Right kidney (tissue), 9 donors: ENCODE results near the gene DPYD.
A peak's percentile ranks its signal among the peaks of the same experiment; 100 is the strongest.

Source experiments
- DNase-seq: peaks from one replicate; pipeline ENCODE4 v3.0.0-alpha.2; 2016
- long read RNA-seq, 8 donors: transcript quantifications; one replicate each; lab custom pipeline, GENCODE V29; 2026

The DPYD gene
- long read RNA-seq, donor 1: 0 reads
- long read RNA-seq, donor 2, full-length matches to known transcripts: 1 of 1 reads
- long read RNA-seq, donor 2, partial matches to known transcripts: 0 of 1 reads
- long read RNA-seq, donor 2, other reads (novel, unspliced or antisense): 0 of 1 reads
- long read RNA-seq, donor 3, full-length matches to known transcripts: 1 of 1 reads
- long read RNA-seq, donor 3, partial matches to known transcripts: 0 of 1 reads
- long read RNA-seq, donor 3, other reads (novel, unspliced or antisense): 0 of 1 reads
- long read RNA-seq, donor 4: 0 reads
- long read RNA-seq, donor 5, full-length matches to known transcripts: 1 of 1 reads
- long read RNA-seq, donor 5, partial matches to known transcripts: 0 of 1 reads
- long read RNA-seq, donor 5, other reads (novel, unspliced or antisense): 0 of 1 reads
- long read RNA-seq, donor 6: 0 reads
- long read RNA-seq, donor 7, full-length matches to known transcripts: 2 of 2 reads
- long read RNA-seq, donor 7, partial matches to known transcripts: 0 of 2 reads
- long read RNA-seq, donor 7, other reads (novel, unspliced or antisense): 0 of 2 reads
- long read RNA-seq, donor 8, full-length matches to known transcripts: 1 of 1 reads
- long read RNA-seq, donor 8, partial matches to known transcripts: 0 of 1 reads
- long read RNA-seq, donor 8, other reads (novel, unspliced or antisense): 0 of 1 reads

DNA sequence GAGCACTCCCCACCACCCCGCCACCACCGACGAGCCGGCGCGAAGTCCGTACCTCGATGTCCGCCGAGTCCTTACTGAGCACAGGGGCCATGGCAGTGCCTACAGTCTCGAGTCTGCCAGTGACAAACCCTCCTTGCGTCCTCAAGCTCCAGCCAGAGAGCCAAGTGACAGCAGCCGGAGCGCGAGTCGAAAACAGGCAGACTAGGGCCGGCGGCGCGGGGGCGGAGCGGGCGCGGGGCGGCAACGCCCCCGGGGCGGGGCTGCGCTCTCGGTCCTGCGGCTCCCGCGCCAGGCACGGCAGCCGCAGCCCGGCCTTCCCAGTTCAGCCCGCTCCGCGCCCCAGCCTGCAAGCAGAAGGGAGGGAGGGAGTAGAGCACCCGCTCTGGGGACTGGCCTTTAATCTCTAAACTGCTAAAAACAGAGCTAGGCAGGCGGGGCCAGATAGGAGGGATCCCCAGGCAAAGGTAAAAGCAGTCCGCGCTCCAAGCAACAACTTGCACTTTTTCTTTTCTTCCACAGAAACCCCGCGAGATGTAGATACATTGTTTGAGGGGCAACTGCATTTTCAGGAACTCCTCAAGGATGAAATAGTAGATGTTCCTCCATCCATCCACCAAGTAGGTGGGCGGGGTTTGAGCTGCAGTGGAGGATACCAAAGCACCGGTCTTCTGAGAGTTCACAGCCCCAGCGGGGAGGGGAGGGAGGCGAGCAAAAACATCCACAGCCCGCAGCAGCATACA is at the start of gene DPYD:
Gene DPYD (minus strand): TSS at position 203 of the 740 bp plus-strand sequence. CDS start 112 bp downstream, at position 91.
- DNase-seq: peak; percentile 92

DNA sequence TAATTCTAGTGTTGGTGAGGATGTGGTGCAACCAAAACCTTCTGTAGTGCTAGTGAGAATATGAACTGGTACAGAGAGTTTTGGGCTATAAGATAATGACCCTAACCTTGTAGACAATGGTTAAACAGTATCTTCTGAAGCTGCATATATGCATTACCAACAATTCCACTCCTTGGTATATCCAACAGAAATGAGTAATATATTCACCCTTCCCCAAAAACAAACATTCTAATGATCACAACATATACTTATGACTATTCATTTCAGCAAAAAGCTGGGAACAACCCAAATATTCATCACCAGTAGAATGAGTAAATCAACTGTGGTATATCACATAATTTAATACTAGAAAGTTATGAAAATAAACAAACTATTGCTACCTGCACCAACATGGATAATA is 39.6 kb upstream of the DPYD start:
- DNase-seq: no peak

DNA sequence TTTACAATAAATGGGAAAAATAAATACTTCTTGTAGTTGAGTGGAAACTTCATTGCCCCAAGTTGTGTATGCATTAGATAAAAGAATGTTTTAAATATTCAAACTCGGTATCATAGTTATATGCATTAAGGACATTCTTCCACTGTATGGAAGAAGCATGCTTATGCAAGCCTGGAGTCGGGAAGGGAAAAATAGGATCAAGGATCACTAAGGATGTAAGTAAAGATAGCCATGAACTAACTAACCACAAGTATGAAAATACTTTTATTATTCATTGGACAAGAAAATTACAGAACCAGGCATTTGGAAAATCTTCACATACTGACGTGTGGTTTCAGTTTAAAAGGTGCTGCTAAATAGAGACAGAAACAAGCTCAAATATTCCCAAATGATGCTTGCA is 26.9 kb upstream of the DPYD start:
- DNase-seq: no peak

DNA sequence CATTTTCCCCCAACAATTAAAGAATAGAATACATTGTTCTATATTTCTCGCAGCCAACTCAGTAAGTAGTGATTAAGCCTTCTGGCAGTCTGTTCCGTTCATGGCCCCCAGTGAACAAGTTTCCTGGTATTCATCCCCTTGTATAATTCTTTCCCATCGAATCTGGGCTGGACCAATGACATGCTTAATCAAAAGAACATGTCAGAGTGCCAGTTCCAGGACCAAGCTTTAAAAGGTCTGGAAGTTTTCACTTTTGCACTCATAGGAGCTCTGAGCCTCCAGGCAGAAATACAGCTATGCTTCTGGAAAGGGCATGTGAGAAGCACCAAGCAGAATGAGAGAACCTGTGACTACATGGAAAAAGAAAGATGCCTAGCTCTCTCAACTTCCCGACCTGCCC is 22.5 kb upstream of the DPYD start:
- DNase-seq: no peak

DNA sequence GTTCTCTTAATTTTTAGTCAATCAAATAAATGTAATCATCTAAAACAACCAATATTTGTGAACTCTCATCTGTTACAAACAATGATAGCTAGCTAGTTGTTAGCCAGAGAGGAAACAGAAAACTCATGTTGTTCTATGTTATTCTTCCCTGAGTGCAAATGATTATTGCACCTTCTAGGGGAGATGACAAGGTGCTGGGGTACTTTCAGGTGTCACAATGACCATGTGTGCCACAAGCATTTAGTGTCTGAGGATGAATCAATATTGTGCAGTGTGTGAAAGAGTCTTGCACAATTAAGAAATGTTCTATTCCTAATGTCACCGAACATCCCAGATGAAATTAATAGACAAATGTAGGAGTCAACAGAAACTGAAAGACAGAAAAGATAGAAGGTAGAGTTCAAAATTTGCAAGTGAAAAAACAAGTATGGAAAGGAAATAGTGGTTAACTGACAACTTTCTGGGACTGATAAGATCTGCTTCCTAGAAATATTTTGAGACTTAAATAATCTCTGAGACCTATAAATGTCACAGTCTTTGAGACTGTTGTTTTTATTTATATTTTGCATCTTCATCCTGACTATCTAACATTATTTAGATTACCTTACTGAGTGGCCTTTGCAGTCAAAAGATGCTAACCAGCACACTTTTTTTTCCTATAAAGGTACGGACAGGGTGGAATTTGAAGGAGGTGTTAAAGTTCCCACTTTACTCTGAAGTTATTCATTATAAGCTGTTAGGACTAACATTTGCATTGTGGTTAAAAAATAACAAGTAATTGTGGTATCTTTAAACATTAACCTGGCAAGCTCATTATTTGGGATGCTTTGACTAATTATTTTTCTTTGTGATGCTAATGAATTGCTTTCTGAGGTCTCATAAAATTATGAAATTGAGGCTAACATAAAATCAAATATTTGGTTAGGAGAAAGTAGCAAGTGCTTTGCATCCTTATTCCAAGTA is 21.6 kb upstream of the DPYD start:
- no peak for DNase-seq

DNA sequence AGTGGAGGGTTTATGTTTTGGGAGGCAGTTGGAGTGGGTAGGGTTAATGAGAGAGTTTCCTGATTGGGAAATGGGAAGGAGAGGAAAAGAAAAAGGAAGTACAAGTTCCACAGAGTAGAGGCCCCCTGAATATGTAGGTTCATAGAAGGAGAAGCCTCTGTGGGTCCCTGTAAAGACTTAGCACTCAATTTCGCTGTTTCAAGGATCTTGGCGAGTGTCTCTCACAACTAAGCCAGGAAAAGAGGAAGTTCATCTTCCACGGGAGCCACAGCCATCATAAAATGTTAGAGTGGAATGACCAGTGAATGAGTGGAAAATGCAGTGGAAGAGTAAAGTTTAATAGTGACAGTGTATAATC is 17.4 kb upstream of the DPYD start:
- DNase-seq: no peak

DNA sequence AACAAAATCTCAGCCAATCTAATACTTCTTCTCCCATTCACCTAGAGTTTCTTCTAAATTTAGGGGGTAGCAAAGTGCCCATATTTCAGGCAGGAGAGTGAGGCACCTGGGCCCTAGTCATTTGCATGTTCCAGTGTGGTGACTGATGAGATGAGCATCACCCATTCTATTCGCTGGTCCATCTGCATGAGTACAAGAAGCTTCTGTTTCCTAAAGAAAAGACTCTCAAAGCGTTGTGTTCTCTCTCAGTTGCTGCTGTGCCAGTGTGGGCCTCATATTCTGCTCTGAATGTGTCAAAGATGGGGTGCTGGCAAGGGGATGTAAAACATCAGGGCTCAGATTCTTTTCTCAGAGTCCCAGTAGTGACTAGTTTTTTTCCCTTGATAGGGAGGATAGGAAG is 16.1 kb upstream of the DPYD start:
- no peak for DNase-seq

DNA sequence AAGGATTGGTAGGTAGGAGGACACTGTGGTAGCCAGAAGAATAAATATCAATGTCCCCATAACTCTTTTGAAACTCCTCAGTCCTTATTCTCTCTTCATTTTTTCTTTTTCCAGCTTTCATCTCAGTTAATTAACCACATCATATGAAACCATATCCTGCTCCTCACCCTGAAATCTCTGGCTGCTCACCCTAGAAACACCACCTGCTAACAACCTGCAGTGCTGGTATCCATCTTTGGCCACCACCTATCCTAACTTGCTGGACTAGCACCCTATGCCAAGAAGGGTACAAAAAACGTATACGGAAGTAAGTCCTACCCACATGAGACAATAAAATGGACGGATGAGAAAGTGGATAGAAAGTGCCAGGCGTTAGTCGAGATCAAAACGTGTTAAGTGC is 13.7 kb upstream of the DPYD start:
- DNase-seq: no peak

DNA sequence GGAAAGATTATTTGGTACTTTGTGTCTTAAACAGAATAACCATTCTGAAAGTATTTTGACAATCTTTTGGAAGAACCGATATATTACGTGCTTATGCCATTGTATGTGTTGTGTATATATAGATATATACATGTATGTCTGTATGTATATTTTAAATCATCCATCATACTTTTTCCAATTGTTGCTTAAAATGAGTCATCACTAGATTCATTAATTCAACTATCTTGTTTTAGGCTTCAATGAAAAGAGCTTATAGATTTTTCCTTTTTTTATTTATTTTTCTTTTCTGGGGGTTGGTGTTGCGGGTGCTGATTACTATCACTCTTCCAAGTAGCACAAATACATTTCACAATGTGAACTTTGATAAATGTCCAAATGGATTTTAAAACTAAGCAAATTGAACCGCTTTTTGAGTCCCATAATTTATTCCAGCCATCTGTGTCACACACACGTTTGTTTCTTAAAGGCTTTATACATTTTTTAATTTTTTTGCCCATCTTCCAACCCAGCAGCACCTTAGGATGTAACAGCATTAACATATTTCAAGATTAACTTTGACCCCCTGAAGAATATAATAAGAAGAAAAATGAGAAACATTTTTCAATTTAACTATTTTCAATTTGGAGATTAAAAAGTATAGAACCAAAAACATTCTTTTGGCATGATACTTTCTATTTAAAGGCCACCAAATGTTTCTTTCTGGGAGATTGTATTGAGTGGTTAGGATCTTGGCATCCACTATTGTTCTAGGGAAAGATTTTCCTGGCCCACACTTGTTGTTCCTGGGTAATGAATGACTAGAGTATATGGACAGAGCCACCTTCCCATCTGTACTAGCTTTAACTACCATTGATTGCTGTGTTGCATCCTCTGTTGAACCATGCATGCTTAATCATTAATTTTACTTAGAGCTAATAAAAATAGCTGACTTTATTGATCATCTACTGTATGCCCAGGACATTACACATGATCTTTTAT is 9.3 kb upstream of the DPYD start:
- no peak for DNase-seq

DNA sequence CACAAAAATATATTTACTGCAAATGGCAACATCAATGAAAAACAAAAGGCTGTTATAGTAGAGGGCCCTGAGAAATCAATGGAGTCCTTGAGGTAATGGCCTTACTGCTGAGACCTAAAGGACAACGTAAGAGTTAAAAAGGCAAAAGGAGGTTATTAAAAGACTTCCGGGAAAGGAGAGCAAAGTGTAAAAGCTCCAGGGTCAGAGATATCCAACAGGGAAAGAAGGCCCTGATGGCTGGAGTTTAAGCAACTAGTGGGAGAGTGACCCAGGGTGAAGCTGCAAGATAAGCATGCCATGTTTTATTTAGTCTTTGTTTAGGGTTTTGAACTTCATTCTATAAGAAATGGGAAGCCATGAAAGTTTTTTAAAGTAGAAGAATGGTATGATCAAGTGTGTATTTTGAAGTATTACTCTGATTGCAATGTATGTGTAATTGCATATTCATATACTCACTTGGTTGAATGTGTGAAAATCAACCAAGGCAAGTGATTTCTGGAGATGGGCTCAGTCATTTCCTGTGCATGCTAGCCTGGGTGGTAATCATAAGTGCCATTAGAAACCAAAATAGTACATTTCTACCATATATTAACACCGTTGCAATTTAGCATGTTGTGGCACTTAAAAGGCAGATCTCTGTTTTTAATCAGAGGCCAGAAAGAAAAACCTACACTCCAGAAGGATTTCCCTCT is 5.3 kb upstream of the DPYD start:
- no peak for DNase-seq

DNA sequence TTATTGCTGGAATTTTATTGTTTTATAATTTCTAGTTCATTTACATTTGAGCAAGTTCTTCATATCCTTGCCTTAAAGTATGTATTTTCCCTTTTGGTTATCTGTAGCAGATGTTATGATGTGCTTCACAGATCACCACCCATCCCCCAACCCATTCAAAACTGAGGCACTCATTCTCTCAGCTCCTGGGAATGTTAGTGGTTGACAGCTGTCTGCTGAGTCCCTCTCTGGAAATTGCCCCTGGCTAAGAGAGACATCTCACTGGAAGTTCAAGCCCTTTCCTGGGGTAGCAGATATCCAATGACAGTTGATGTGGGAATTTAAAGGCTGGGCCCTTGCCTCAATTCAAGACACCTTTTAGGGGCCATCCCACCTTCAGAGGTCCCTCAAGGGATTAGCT is 4.3 kb upstream of the DPYD start:
- DNase-seq: no peak

DNA sequence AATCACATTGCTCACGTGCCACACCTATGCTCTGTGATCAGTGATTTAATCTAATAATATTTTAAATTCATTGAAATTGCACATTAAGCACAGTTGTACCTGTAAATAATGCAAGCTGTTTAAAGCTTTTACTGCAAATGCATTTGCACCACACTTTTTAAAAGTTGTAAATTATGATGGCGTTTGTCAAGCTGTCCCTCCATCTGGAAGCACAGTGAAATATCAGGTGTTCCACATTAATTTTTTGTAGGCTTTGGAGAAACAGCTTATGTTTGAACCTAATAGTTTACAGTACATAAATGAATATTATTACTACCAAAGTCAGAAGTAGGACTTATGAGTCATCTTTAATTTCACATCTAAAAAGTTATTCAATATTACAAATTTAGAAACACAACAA is 3.0 kb upstream of the DPYD start:
- DNase-seq: no peak

DNA sequence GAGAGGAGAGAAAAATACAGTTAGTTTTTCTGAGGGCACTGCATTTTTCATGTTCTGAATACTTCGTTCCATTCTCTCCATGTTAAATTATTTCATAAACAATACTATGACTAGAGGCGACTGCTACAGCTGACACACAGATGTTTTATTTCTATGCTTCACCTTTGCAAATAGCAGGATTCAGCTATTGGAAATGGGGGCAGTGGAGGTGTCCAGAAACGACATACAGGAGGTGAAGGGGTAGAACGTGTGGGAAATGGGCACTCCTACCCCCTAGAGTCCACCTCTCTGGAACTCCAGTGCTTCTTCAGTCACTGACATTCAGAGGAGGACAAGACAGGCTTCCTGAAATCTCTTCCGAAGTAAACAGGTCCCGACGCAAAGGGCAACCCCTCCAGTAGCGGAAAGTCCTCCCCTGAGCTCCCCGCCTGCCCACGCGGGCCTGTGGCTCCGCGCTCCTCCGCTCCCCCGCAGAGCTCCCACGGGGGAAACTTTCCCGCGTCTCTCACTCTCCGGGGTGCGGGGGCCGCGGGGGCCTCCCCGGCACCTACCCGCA is 480 bp downstream of the DPYD start:
- no peak for DNase-seq

DNA sequence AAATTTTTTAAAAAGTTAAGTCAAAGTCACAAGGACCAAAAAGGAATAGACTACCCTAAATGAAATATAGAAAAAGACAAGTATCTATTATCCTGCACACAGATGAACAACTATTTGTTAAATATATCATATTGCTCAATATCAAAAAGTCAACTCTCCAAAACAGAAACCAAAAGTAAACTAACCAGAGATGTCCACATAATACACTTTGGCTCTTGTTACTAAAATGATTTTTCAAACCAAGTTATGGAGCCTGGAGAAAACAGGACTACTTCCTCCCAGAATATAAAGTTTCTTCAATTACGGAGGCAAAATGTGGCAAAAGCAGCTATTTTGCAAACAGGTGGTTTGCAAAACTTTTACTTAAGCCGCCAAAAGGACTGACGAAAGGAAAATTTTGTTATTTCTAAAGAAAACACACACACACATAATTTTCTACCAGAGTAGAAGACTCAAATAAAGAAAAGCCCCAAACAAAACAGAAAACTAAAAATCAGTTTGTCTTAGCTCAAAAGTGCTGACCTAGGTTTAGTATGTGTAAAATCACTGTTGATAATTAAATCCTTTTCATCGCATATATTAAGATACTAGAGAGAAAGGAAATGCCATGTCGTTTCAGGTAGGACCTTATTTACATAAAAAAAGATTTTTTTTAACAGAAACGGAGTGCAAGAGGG is 1.1 kb downstream of the DPYD start:
- peak; percentile 4 for DNase-seq

DNA sequence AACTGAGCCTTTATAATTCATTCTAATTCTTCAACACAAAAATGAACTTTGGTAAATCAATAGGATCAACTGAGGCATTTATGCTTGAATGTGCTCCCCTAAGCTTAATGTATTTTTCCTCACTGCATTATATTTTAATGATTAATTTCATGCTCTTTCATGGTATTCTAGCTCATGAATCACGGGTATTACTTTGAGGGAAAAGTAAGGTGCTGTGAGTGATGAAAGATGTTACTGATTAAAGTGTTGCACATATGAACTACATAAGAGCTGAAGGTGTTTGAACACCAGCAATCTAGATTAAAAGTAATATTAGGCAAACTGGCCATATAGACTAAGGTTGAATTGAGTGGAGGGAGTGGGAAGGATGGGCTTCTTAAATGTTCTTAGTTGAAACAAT is 1.9 kb downstream of the DPYD start:
- no peak for DNase-seq

DNA sequence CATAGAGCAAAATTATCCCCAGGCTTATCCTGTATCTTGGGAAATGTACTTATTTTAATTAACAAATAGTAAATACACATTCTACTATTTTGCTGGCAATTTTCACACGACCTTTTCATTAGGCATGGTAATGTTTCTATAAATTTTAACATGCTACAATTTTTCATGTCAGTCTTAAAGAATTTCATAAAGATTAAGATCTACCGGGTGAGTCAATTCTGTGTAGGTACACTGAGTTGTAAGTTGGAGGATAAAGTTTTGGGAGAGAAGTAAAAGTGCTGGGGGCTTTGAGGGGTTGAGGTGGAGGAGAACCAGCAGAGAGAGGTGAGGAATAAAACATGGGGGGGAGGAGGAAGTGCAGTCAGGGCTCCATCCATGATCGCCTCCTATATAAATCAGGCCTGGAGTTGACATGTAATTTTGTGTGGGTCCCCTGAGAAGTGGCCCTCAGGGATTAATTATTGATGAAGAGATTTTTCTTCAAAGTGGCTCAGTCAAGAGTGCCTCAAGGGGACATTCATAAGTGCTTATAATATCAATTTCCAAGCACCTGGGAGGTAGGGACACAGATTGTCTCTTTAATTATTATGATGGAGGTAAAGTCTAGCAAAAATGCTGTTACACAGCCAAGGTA is 7.2 kb downstream of the DPYD start:
- no peak for DNase-seq

DNA sequence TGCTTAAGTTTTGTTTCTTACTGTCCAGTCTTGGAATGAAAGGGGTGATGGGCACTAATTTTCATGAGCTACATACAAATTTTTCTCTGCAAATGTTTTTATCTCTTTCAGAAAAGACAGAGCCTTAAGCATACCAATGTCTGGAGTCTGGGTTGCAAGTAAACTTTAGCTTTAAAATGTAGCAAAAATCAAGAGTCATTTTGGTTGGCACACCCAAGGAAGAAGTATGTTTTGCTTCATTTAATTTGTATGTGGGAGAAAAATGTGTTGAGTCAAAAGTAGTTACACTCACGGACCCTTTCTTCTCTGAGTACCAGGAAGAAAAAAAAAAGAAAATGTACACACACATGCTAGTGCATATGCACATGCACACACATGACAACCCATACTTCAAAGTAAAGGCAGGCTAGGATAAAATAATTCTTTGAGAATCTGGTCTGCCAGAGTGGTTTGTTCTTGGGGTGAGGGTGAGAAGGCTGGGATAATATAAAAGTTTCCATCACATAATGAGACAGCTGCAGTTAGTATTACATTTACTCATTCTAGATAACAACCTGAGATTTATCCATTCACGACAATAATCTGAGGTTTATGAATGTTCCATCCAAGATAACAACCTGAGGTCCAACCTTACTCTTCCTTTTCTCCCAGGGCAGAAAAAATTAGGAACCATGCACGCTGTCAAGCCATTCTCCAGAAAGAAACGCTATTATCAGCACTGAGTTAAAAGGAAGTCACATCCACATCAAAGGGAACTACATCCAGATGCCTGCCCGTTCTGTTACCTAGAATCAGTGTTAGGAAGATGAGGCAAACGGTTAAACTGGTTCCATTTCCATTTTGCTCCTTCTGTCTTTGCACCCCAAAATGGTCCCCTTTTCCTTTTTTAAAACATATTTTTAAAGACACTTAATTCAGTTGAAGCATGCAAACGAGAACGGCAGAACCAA is 9.3 kb downstream of the DPYD start:
- DNase-seq: no peak

DNA sequence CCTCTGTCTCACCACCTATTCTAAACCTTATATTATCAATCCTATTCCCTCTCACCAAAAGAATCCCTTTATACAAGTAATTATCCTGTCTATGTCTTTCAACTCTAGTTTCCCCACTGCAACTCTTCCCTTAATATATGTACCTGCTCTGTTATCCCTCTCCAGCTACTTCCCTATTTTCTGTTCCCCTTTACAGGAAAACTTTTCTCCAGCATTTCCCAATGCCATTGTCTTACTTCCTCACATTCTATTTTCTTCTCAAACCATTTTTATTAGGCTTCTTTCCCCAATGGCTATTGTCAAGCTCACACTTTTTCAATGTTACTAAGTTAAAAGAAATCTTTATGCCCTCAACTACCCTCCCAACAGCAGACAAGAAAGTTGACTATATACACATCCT is 11.6 kb downstream of the DPYD start:
- DNase-seq: no peak
